ENCODE results near the gene TM9SF4. TPM values are rescaled to one million over a fixed set of nuclear protein-coding genes. Genes with fewer than 3 reads are reported as not detected.

The TM9SF4 gene
- total RNA-seq, 1 donor from 2014 or later, result 106 TPM

GRCh38 chr20:32088759-32089158, 20.8 kb upstream of the TM9SF4 start:
- H3K4me3 Mint-ChIP-seq (ENCODE audit: unreplicated experiment), result no peak overlapping the region
- H3K9me3 Mint-ChIP-seq (ENCODE audit: unreplicated experiment), result peaks cover 4% of the 10 kb centered on the region
- TF ChIP-seq, protein P1, sequence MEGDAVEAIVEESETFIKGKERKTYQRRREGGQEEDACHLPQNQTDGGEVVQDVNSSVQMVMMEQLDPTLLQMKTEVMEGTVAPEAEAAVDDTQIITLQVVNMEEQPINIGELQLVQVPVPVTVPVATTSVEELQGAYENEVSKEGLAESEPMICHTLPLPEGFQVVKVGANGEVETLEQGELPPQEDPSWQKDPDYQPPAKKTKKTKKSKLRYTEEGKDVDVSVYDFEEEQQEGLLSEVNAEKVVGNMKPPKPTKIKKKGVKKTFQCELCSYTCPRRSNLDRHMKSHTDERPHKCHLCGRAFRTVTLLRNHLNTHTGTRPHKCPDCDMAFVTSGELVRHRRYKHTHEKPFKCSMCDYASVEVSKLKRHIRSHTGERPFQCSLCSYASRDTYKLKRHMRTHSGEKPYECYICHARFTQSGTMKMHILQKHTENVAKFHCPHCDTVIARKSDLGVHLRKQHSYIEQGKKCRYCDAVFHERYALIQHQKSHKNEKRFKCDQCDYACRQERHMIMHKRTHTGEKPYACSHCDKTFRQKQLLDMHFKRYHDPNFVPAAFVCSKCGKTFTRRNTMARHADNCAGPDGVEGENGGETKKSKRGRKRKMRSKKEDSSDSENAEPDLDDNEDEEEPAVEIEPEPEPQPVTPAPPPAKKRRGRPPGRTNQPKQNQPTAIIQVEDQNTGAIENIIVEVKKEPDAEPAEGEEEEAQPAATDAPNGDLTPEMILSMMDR (IDR thresholded peaks at IDR 0.05; ENCODE audit: partially characterized antibody, unreplicated experiment), result no peak
- peaks cover 3% of the 10 kb centered on the region for H3K4me1 Mint-ChIP-seq (ENCODE audit: low read depth, unreplicated experiment)
- no peaks in the 10 kb centered on the region for H3K36me3 Mint-ChIP-seq (ENCODE audit: unreplicated experiment)
- H3K27me3 Mint-ChIP-seq (ENCODE audit: unreplicated experiment), result peaks cover 11% of the 10 kb centered on the region
- no peak for DNase-seq
- no peak overlapping the region for H3K27ac Mint-ChIP-seq (ENCODE audit: unreplicated experiment)

DNA sequence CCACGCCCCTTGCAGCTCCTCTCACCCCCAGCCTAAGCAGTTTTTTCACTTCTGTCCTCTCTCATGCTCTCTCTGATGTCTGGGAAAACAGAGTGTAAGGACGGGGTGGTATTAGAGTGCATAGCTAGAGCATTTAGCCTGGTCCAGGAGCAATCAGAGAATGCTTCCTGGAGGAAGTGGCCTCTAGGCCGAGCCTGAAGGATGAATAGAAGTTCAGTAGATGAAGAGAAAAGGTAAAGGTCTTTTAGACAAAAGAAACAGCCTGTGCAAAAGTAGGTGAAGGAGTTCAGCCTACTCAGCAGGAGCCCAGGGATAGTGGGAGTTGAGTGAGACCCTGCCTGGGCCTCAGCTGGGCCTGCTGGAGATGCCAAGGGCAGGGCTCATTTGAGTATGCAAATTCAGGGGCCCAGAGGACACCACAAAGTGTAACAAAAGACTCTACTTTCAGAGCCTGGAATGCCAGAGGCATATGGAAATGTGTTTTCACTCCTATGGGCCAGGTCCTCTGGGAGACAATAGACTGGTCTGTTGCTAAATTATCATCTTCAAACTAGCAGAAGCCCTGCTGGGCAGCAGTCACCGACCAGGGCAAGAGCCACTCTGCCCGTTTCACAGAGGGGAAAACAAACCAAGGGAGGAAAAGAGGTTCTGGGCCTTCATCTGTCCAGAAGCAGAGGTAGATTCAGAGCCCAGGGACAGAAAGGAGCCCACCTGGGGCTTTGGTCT, 19.7 kb upstream of the TM9SF4 start:
- DNase-seq, result no peak
- H3K36me3 Mint-ChIP-seq (ENCODE audit: unreplicated experiment), result no peaks in the 10 kb centered on the region
- no peak overlapping the region for H3K27ac Mint-ChIP-seq (ENCODE audit: unreplicated experiment)
- TF ChIP-seq, protein P1 (IDR thresholded peaks at IDR 0.05; ENCODE audit: partially characterized antibody, unreplicated experiment), result no peak
- peaks cover 4% of the 10 kb centered on the region for H3K9me3 Mint-ChIP-seq (ENCODE audit: unreplicated experiment)
- no peak overlapping the region for H3K4me3 Mint-ChIP-seq (ENCODE audit: unreplicated experiment)
- peaks cover 3% of the 10 kb centered on the region for H3K4me1 Mint-ChIP-seq (ENCODE audit: low read depth, unreplicated experiment)
- peaks cover 11% of the 10 kb centered on the region for H3K27me3 Mint-ChIP-seq (ENCODE audit: unreplicated experiment)

- Mint-ChIP-seq H3K27me3 (ENCODE audit: unreplicated experiment) (peaks cover 4% of the 10 kb centered on the region), H3K27ac (ENCODE audit: unreplicated experiment) (no peak overlapping the region), H3K9me3 (ENCODE audit: unreplicated experiment) (peaks cover 4% of the 10 kb centered on the region), H3K4me1 (ENCODE audit: low read depth, unreplicated experiment) (peaks cover 3% of the 10 kb centered on the region), H3K4me3 (ENCODE audit: unreplicated experiment) (no peak overlapping the region), H3K36me3 (ENCODE audit: unreplicated experiment) (no peaks in the 10 kb centered on the region)
- peak; percentile 100 for DNase-seq
- TF ChIP-seq, protein P1 (IDR thresholded peaks at IDR 0.05; ENCODE audit: partially characterized antibody, unreplicated experiment), result peak; percentile 100
Measured at GRCh38 chr20:32091888-32092346, 17.6 kb upstream of the TM9SF4 start.

GRCh38 chr20:32098786-32099185, 10.7 kb upstream of the TM9SF4 start:
- H3K27ac Mint-ChIP-seq (ENCODE audit: unreplicated experiment), result no peak overlapping the region
- peaks cover 1% of the 10 kb centered on the region for H3K9me3 Mint-ChIP-seq (ENCODE audit: unreplicated experiment)
- DNase-seq, result peak; percentile 13
- H3K36me3 Mint-ChIP-seq (ENCODE audit: unreplicated experiment), result no peaks in the 10 kb centered on the region
- H3K27me3 Mint-ChIP-seq (ENCODE audit: unreplicated experiment), result peaks cover 11% of the 10 kb centered on the region
- H3K4me3 Mint-ChIP-seq (ENCODE audit: unreplicated experiment), result no peak overlapping the region
- no peaks in the 10 kb centered on the region for H3K4me1 Mint-ChIP-seq (ENCODE audit: low read depth, unreplicated experiment)
- TF ChIP-seq, protein P1 (IDR thresholded peaks at IDR 0.05; ENCODE audit: partially characterized antibody, unreplicated experiment), result no peak

- H3K36me3 Mint-ChIP-seq (ENCODE audit: unreplicated experiment), result no peaks in the 10 kb centered on the region
- peaks cover 13% of the 10 kb centered on the region for H3K9me3 Mint-ChIP-seq (ENCODE audit: unreplicated experiment)
- DNase-seq, result no peak
- H3K27me3 Mint-ChIP-seq (ENCODE audit: unreplicated experiment), result no peaks in the 10 kb centered on the region
- TF ChIP-seq, protein P1 (IDR thresholded peaks at IDR 0.05; ENCODE audit: partially characterized antibody, unreplicated experiment), result no peak
- H3K4me1 Mint-ChIP-seq (ENCODE audit: low read depth, unreplicated experiment), result peaks cover 6% of the 10 kb centered on the region
- peak overlapping the region; percentile 98 for H3K4me3 Mint-ChIP-seq (ENCODE audit: unreplicated experiment)
- peak overlapping the region; percentile 100 for H3K27ac Mint-ChIP-seq (ENCODE audit: unreplicated experiment)
Measured at GRCh38 chr20:32108814-32109391, 611 bp upstream of the TM9SF4 start.

All from glutamatergic neuron (in vitro differentiated cells).